Stimulated activated CD8-positive, alpha-beta memory T cell treated with anti-CD3 and anti-CD28 coated beads, Interleukin-15, amount 100 ng/mL, for 24 hours (primary cell): ENCODE results near the gene EMID1.

Experiments
- DNase-seq: peaks from one replicate; pipeline ENCODE4 v3.0.0-alpha.2; 2020; ENCODE audit warnings: low read depth

Gene EMID1

GRCh38 chr22:29260601-29261315 lies 55.1 kb downstream of the EMID1 start:
- DNase-seq: no peak

- no peak for DNase-seq
These were observed 58.1 kb downstream of the EMID1 start for GRCh38 chr22:29263791-29264276.

- no peak for DNase-seq
These were observed 59.6 kb downstream of the EMID1 start for GRCh38 chr22:29265305-29265704.

GRCh38 chr22:29265929-29266328 lies 60.2 kb downstream of the EMID1 start:
- no peak for DNase-seq

GRCh38 chr22:29266564-29267461 lies 61.1 kb downstream of the EMID1 start:
- DNase-seq: no peak

- no peak for DNase-seq
These were observed 61.8 kb downstream of the EMID1 start for GRCh38 chr22:29267462-29267857.

- peak; percentile 98 for DNase-seq
These were observed 62.3 kb downstream of the EMID1 start, which contains the start of the genes EWSR1 and RHBDD3 for GRCh38 chr22:29267858-29268510. TSS of gene EWSR1 (plus strand) at chr22:29268268. CDS start at chr22:29268337, 69 bp downstream. TSS of gene RHBDD3 (minus strand) at chr22:29267981. CDS start at chr22:29265626, 2,355 bp downstream.

- DNase-seq: no peak
These were observed 63.0 kb downstream of the EMID1 start for GRCh38 chr22:29268511-29269229.

- no peak for DNase-seq
These were observed 63.5 kb downstream of the EMID1 start for GRCh38 chr22:29269230-29269604.

- DNase-seq: no peak
These were observed 64.2 kb downstream of the EMID1 start for GRCh38 chr22:29269731-29270474.

- no peak for DNase-seq
These were observed 65.0 kb downstream of the EMID1 start for GRCh38 chr22:29270475-29271271.

GRCh38 chr22:29272624-29273023 lies 66.9 kb downstream of the EMID1 start:
- no peak for DNase-seq

GRCh38 chr22:29275167-29275566 lies 69.5 kb downstream of the EMID1 start:
- no peak for DNase-seq

- DNase-seq: no peak
These were observed 70.3 kb downstream of the EMID1 start for GRCh38 chr22:29275819-29276565.

- no peak for DNase-seq
These were observed 72.2 kb downstream of the EMID1 start for GRCh38 chr22:29277927-29278326.

GRCh38 chr22:29284196-29284595 lies 78.5 kb downstream of the EMID1 start:
- no peak for DNase-seq

GRCh38 chr22:29288837-29289236 lies 83.1 kb downstream of the EMID1 start:
- DNase-seq: no peak

GRCh38 chr22:29290061-29290460 lies 84.4 kb downstream of the EMID1 start:
- no peak for DNase-seq

- DNase-seq: no peak
These were observed 85.5 kb downstream of the EMID1 start for GRCh38 chr22:29291215-29291614.
